Muscle layer of colon (tissue), 2 donors: ENCODE data around the gene OSBPL6.

Experiments used
- H3K27ac ChIP-seq: one replicate; pipeline ENCODE4 v1.7.0; 2013; ENCODE audit warnings: low read depth, mild to moderate bottlenecking, low read length, moderate library complexity
- H3K27me3 ChIP-seq, 2 donors: one replicate each; pipeline ENCODE4 v1.7.0; 2013; ENCODE audit warnings: low read length in 2 of 2, mild to moderate bottlenecking in 2 of 2; ENCODE audit not compliant: insufficient read depth in 2 of 2, control insufficient read depth in 1 of 2
- H3K36me3 ChIP-seq: one replicate; pipeline ENCODE4 v1.7.0; 2013; ENCODE audit warnings: mild to moderate bottlenecking, low read length; ENCODE audit not compliant: insufficient read depth
- H3K4me1 ChIP-seq: one replicate; pipeline ENCODE4 v1.7.0; 2013; ENCODE audit warnings: mild to moderate bottlenecking, low read length; ENCODE audit not compliant: insufficient read depth
- H3K4me3 ChIP-seq, 2 donors: one replicate each; pipeline ENCODE4 v1.7.0; 2013; ENCODE audit warnings: low read length in 2 of 2, low read depth in 1 of 2, mild to moderate bottlenecking in 1 of 2, moderate library complexity in 1 of 2
- H3K9ac ChIP-seq: one replicate; pipeline ENCODE4 v1.7.0; 2013; ENCODE audit warnings: low read length
- H3K9me3 ChIP-seq: one replicate; pipeline ENCODE4 v1.7.0; 2013; ENCODE audit warnings: mild to moderate bottlenecking, low read length
- donor health status: abdominal sarcoma.
- donor health status: Adenocarcinoma of cecum.

OSBPL6 gene

GRCh38 chr2:178366412-178366811 lies 172.1 kb downstream of the OSBPL6 start:
- H3K9ac ChIP-seq, result no peak overlapping the region
- H3K27ac ChIP-seq, result no peak overlapping the region
- no peaks in the 10 kb centered on the region for H3K27me3 ChIP-seq
- H3K36me3 ChIP-seq, result no peaks in the 10 kb centered on the region
- H3K4me1 ChIP-seq, result no peaks in the 10 kb centered on the region
- H3K4me3 ChIP-seq, result no peak overlapping the region
- no peaks in the 10 kb centered on the region for H3K9me3 ChIP-seq

- Histone ChIP-seq H3K36me3 (no peaks in the 10 kb centered on the region), H3K27ac (no peak overlapping the region)
These were observed 173.0 kb downstream of the OSBPL6 start for GRCh38 chr2:178367344-178367743.

GRCh38 chr2:178374865-178375264 lies 180.6 kb downstream of the OSBPL6 start:
- Histone ChIP-seq H3K9me3 (no peaks in the 10 kb centered on the region), H3K4me1 (no peaks in the 10 kb centered on the region), H3K27me3 (no peaks in the 10 kb centered on the region), H3K9ac (no peak overlapping the region), H3K4me3 (no peak overlapping the region), H3K36me3 (no peaks in the 10 kb centered on the region), H3K27ac (no peak overlapping the region)

More at GRCh38 chr2:178367344-178367743, 173.0 kb downstream of the OSBPL6 start:
- Histone ChIP-seq H3K4me3 (no peak overlapping the region), H3K9me3 (no peaks in the 10 kb centered on the region), H3K4me1 (no peaks in the 10 kb centered on the region), H3K9ac (no peak overlapping the region), H3K27me3 (no peaks in the 10 kb centered on the region)

- Histone ChIP-seq H3K4me3 (no peak overlapping the region), H3K9ac (no peak overlapping the region), H3K36me3 (no peaks in the 10 kb centered on the region), H3K27ac (no peak overlapping the region), H3K4me1 (no peaks in the 10 kb centered on the region), H3K9me3 (no peaks in the 10 kb centered on the region), H3K27me3 (no peaks in the 10 kb centered on the region)
These were observed 182.7 kb downstream of the OSBPL6 start for GRCh38 chr2:178377046-178377445.

- H3K27ac ChIP-seq, result no peak overlapping the region
- no peak overlapping the region for H3K4me3 ChIP-seq
- H3K9ac ChIP-seq, result no peak overlapping the region
- no peaks in the 10 kb centered on the region for H3K9me3 ChIP-seq
- H3K27me3 ChIP-seq, result no peaks in the 10 kb centered on the region
- H3K4me1 ChIP-seq, result no peaks in the 10 kb centered on the region
- no peaks in the 10 kb centered on the region for H3K36me3 ChIP-seq
These were observed 185.1 kb downstream of the OSBPL6 start for GRCh38 chr2:178379162-178380004.

GRCh38 chr2:178380763-178381162 lies 186.5 kb downstream of the OSBPL6 start:
- no peaks in the 10 kb centered on the region for H3K27me3 ChIP-seq
- H3K9ac ChIP-seq, result no peak overlapping the region
- no peak overlapping the region for H3K4me3 ChIP-seq
- no peaks in the 10 kb centered on the region for H3K4me1 ChIP-seq
- H3K36me3 ChIP-seq, result no peaks in the 10 kb centered on the region
- H3K9me3 ChIP-seq, result no peaks in the 10 kb centered on the region
- H3K27ac ChIP-seq, result no peak overlapping the region

- Histone ChIP-seq H3K9ac (no peak overlapping the region), H3K27me3 (no peaks in the 10 kb centered on the region), H3K4me1 (no peaks in the 10 kb centered on the region), H3K27ac (no peak overlapping the region), H3K9me3 (no peaks in the 10 kb centered on the region), H3K36me3 (no peaks in the 10 kb centered on the region), H3K4me3 (no peak overlapping the region)
These were observed 189.4 kb downstream of the OSBPL6 start for GRCh38 chr2:178383718-178384117.

- H3K27ac ChIP-seq, result no peak overlapping the region
- H3K9me3 ChIP-seq, result no peaks in the 10 kb centered on the region
- no peak overlapping the region for H3K4me3 ChIP-seq
- H3K27me3 ChIP-seq, result no peaks in the 10 kb centered on the region
- no peaks in the 10 kb centered on the region for H3K4me1 ChIP-seq
- H3K36me3 ChIP-seq, result no peaks in the 10 kb centered on the region
- H3K9ac ChIP-seq, result no peak overlapping the region
These were observed 191.4 kb downstream of the OSBPL6 start for GRCh38 chr2:178385595-178386148.

GRCh38 chr2:178386986-178387597 lies 192.8 kb downstream of the OSBPL6 start:
- Histone ChIP-seq H3K9me3 (no peaks in the 10 kb centered on the region), H3K9ac (no peak overlapping the region), H3K27ac (no peak overlapping the region), H3K4me3 (no peak overlapping the region), H3K27me3 (no peaks in the 10 kb centered on the region), H3K4me1 (no peaks in the 10 kb centered on the region), H3K36me3 (no peaks in the 10 kb centered on the region)

- Histone ChIP-seq H3K9ac (no peak overlapping the region), H3K36me3 (no peaks in the 10 kb centered on the region), H3K4me1 (no peaks in the 10 kb centered on the region), H3K27me3 (no peaks in the 10 kb centered on the region), H3K9me3 (no peaks in the 10 kb centered on the region), H3K27ac (no peak overlapping the region), H3K4me3 (no peak overlapping the region)
These were observed 194.0 kb downstream of the OSBPL6 start for GRCh38 chr2:178388287-178388686.

- no peak overlapping the region for H3K4me3 ChIP-seq
- H3K27ac ChIP-seq, result no peak overlapping the region
- no peak overlapping the region for H3K9ac ChIP-seq
- H3K9me3 ChIP-seq, result no peaks in the 10 kb centered on the region
- H3K36me3 ChIP-seq, result no peaks in the 10 kb centered on the region
- no peaks in the 10 kb centered on the region for H3K27me3 ChIP-seq
- H3K4me1 ChIP-seq, result no peaks in the 10 kb centered on the region
These were observed 197.4 kb downstream of the OSBPL6 start for GRCh38 chr2:178391701-178392100.
